Inflammatory macrophage treated with lipopolysaccharide for 1 hour (primary cell): ENCODE results near the gene PLEKHF1.
"Not testable (repeated sequence)": the region's sequence is repeated elsewhere in the genome, so short reads cannot be mapped to it uniquely, and the experiment has no call there.

Experiments used
- DNase-seq, 2 donors: peaks; one replicate each; pipeline ENCODE4 v3.0.0-alpha.2; 2020 to 2022

The PLEKHF1 gene, protein sequence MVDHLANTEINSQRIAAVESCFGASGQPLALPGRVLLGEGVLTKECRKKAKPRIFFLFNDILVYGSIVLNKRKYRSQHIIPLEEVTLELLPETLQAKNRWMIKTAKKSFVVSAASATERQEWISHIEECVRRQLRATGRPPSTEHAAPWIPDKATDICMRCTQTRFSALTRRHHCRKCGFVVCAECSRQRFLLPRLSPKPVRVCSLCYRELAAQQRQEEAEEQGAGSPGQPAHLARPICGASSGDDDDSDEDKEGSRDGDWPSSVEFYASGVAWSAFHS

DNA sequence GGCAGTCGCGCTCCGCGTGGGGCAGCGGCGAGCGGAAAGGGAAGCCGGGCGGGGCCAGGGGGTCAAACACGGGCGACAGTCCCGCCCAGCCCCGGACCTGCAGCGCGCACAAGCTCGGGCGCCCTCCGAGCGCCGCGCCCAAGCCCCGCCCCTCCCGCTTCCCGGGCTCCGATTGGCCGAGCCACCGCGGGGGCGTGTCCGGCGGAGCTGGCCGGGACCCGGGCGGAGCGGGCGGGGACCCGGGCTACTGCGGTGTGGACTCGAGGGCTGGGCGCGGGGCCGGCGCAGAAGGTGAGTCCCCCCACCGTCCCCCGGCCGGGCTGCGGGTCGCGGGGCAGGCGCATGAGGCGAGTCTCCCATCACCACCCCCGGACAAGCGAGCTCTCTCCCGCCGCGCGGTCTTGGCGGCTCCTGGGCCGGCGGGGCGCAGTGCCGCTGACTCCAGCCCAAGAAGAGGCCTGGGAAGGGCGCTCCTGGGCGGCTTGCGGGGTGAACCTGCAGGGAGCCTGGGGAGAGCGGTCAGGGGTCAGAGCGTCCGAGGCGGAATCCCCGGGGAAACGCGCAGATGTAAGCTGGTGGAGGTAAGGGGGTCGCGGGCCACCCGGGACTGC is at the start of gene PLEKHF1:
TSS of gene PLEKHF1 (plus strand) at position 247 of the 611 bp plus-strand sequence. CDS start 8,379 bp downstream, outside the sequence.
- DNase-seq = peak; percentile 74 to 87

DNA sequence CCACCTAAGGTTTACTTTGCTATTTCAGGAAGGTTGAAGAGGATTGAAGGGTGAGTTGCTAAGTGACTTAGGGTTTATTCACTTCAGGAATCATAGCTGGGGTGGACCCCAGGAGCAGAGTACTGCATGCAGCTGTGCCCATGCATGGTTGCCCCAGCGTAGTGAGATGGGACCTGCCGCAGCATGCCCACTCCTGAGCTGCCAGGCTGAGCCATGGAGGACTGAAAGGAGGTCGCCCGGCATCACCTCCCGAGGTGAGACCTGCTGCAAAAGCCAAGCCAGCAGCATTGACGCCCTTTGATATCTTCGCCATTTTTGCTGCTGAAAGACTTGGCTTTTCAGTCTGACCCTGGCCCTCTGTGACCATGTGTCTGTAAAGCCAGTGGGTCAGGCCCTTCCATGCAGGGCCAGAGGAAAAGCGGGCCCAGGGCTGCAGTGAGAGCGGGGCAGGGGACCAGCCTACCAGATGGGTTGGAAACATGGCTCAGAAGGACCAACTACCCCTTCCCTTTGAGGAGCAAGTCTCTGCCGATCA is 49.3 kb upstream of the PLEKHF1 start:
- no peak for DNase-seq

DNA sequence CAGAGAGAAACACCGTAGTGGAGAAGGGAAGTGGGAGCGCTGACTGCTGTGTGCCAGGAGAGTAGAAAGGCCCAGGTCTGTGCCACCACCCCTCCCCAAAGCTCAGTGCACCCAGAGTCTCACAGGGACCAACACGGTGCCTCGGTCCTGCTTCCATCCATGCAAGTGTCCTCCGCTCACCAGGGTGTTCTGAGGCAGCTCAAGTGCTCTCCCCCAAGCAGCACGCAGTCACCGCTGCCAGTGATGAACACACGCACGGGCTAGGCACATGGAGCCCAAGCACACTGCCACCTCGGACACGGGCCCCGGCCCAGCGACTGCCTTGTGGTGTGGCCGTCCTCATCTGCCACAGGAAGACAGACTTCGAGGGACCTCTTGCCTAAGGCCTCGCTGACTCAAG is 48.7 kb upstream of the PLEKHF1 start:
- no peak for DNase-seq

DNA sequence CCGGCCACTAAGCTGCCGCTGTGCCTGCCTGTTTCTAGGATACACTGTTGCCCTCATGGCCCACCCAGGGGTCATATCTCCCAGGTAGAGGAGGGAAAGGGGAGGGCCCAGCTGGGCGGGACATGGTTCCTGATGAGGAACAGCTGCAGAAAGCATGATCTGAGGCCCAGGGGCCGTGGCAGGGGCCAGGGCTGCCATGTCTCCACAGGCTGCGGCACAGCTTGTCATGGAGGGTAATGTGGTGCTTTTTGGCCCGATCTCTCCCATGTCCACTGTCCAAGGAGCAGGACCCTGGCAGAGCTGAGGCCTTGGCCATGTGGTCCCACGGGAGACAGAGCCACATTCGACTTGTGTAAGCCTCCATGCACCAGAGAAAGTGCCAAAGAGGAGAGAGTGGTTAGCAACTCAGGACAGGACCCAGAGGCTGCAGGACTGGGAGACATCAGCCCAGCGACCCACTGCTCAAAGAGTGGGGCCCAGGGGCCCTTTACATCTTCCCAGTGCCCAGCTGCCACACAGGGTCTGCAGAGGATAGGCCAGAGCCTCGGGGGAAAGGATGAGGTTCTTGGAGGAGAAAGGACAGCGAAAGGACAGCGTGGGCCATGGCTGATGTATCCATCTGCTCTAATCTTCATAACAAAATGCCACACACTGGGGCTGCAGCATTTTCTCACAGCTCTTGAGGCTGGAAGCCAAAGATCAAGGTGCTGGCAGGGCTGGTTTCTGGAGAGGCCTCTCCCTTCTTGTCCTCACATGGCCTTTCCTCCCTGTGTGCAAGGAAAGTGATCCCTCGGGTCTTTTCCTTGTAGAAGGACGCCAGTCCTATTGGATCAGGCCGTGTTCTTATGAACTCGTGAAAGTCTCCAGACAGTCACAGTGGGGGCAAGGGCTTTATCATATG is 47.6 kb upstream of the PLEKHF1 start:
- DNase-seq = no peak

DNA sequence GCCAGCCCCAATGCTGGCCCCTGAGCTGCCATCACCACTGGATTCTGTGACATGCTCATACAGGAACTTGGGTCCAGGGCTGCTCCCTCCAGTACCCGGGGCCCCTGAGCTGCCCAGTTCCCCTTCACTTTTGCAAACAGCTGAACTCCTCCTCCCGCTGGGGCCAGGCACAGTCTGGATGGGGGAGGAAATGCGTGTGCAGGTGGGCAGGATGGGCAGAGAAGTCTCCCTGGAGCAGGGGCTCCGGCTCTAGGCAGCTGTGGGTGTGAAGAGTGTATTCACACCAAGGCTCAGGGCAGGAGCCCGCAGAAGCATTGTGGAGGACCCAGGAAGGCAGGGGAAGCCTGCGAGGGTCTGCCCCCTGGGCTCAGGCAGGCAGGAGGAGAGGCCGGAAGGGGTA is 46.8 kb upstream of the PLEKHF1 start:
- no peak for DNase-seq

DNA sequence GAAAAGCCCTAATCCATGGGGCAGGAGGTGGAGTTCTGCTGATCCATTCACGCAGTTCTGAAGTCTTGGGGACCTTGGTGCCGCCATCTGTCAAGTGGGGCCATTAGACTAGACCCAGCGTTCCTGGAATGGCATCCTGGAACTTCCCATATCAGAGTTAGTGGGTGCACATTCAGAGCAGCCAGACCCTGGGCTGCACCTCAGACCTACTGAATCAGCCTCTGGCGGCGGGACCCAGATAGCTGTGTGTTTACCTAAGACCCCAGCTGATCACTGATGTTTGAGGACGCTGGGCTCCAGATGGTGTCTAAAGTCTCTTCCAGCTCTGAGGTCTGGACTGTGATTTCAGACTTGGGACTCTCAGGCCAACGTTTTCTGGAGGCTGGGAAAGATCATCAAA is 46.4 kb upstream of the PLEKHF1 start:
- no peak for DNase-seq

DNA sequence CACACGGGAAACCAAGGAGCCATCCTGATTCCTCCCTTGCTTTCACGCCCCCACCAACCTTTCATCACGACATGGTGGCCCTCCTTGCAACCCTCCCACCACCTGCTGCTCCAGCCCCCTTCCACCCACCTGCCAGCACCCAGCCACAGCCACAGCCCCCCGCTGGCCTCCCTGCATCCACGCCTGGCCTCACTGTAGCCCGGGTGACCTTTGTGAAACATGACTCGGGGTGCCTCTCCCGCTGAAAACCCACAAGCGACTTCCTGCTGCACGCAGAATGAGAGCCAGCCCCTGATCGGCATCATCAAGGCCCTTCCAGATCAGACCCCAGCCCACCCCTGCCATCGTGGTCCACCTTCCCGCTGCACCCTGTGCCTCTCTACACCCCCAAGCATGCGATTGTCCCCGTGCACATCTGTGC is 44.3 kb upstream of the PLEKHF1 start:
- DNase-seq = no peak

DNA sequence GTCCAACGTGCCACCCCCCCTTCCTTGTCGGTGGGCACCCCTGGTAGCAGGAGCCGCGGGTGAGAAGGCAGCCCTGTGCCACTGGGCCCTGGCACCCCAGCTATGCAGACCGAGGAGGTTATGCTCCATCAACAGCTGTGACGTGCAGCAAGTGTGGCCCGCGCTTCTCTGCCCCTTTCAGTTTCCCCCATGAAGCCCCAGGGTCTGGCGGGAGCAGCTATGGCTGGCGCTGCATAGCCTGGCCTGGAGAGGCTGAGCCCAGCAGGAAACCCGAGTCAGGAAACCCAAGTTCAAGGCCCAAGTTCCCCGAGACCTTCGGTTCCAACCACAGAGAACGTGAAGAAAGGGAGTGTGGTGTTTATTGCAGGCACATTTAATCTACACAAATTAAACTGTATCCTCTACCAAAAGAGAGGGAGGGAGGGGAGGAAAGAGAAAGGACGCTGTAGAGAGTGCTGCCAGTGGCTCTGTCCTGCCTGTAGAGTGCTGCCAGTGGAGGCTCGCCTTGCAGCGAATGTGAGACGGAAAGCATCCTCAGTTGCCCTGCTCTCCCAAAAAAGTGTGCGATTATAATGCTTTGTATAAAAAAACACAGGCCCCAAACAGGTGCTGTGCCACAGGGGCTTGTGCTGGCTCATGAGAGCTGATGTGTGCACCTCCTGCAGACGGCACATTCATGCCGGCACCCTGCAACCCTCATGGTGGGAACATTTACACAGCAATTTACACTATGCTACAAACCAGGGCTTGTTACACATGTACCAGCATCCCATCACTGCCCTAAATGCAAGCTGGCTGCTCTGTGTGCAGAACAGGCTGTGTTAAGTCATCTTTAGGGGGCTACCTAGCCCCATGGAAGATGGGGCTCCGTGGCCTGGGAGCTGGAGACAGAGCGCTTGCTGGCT is 42.8 kb upstream of the PLEKHF1 start:
- no peak for DNase-seq

DNA sequence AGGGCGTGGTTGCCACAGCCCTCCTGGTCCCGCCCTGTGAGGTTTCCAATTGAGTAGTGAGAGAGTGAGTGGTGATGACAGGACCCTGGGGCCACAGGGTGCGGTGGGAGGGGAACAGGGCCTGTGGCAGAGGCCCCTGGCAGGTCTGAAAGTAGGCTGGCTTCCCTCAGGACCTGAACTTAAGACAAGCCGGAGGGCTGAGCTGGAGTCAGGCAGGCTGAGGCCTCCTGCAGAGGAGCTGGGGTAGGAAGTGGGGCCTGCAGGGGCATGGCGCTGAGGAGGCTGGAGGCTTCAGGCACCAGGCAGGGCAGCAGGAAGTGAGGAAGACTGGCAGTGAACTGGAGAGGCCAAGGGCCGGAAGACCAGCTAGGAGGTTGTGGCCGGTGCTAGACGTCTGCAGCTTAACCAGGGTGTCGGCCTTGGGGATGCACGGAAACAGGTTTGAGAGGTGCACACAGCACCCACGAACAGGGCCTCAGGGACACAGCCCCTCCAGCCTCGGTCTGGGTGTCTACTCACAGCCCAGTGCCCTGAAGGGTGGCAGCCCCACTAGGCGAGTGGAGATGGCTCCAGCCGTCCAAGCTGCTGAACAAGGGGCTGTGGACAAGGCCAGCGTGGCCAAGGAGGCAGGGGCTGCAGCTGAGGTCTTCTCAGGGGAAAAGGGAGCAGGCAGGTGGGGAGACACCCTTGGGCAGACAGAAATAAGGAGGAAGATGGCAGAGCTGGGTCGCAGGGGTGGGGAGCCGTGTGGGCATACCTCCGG is 41.4 kb upstream of the PLEKHF1 start:
- DNase-seq = no peak

DNA sequence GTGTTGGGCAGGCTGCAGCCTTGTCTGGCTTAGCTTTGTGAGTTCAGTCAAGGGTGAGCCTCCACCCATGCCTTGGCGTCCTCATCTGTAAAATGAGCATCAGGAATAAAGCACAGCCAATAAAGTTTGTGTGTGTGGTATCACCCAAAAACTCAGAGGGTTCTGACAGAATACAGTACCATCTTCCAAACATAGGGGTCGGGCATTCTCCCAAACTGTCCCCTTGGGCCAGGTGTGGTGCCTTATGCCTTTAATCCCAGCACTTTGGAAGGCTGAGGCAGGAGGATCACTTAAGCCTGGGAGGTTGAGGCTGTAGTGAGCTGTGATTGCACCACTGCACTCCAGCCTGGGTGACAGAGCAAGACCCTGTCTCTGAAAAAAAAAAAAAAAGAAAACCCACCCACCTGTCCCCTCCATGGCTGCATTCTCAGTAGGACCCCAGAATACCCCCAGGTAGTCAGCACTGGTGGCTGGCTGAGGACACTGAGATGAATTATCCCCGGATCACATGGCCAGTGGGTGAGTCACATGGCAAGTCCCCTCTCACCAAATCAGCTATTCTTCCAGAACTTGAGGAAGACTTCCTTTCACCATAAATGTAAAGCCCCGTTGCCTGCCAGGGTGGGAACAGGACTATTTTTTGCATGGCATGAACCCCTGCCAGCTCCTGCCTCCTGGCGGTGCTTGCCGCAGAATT is 40.6 kb upstream of the PLEKHF1 start:
- DNase-seq = peak in 1 of 2 donors; percentile 20

DNA sequence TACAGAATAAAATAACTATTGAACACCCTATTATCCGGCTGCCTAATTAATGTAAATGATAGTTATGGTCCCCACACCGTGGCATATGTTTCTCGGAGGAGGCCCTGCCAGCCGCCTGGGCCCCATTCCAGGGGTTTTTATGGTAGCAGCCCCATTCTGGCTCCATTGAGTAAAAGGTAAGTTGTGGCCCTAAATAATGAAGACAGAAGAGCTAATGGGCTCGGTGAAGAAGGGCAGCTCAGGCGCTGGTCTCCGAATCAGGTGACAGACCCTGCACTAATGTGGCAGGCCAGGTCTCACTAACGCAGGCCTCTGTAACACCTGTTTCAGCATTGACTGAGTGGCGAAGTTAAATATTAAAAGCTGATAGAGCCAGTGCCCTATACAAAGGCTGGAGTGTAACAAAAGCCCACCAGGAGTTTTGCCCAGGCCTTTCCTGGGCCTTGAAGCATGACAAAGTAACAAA is 40.0 kb upstream of the PLEKHF1 start:
- DNase-seq = no peak

DNA sequence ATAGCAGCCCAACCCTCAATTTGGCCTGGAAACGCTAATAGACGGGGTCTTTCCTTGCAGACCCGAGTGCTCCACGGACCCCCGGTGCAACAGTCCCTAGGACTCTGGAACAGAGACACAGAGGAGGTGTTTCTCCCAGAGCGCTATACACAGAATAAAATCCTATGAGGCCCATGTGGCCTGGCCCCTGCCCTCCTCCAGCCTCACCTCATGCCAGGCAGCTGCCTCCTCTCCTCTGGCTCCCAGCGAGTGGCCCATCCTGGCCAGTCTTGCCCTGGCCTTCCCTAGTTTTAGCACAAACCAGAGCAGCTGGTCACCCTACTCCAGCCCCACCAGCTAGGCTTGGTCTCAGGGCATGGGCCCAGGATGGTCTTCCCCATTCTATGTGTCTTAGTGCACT is 38.9 kb upstream of the PLEKHF1 start:
- no peak for DNase-seq

DNA sequence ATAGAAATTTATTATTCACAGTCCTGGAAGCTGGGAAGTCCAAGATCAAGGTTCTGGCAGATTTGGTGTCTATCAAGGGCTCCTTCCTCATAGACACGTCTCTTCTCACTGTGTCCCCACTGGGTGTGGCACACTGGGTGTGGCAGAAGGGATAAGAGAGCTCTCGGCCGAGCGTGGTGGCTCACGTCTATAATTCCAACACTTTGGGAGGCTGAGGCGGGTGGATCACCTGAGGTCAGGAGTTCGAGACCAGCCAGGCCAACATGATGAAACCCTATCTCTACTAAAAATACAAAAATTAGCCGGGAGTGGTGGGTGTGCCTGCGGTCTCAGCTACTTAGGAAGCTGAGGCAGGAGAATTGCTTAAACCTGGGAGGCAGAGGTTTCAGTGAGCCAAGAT is 38.4 kb upstream of the PLEKHF1 start:
- DNase-seq = not testable (repeated sequence)

DNA sequence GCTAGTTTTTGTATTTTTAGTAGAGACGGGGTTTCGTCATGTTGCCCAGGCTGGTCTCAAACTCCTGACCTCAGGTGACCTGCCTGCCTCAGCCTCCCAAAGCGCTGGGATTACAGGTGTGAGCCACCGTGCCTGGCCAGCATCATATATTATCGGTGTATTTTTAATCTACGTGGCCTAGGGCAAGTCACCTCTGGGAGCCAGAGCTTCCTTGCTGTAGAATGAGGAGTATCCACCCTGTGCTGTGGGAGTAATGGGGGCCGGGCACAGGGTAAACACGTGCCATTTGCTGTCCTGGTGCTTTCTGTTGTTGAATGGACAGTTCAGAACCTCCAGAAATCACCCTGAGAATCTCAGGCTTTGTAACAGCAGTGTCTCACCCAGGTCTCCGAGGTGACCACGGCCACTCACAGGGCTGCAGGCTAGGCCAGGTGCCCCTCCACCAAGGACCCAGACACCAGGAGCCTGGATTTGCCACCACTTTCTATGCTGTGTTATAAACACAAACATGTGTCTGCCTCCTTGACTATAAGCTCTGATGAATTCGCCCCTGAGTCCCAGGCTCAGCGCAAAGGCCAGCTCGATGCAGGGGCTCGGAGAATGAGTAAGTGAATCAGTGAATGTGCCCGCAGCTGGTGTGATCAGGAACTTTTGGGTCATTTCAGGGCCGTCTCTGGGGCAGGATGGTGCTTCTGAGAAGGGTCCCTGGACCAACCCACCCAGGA is 36.4 kb upstream of the PLEKHF1 start:
- DNase-seq = no peak

DNA sequence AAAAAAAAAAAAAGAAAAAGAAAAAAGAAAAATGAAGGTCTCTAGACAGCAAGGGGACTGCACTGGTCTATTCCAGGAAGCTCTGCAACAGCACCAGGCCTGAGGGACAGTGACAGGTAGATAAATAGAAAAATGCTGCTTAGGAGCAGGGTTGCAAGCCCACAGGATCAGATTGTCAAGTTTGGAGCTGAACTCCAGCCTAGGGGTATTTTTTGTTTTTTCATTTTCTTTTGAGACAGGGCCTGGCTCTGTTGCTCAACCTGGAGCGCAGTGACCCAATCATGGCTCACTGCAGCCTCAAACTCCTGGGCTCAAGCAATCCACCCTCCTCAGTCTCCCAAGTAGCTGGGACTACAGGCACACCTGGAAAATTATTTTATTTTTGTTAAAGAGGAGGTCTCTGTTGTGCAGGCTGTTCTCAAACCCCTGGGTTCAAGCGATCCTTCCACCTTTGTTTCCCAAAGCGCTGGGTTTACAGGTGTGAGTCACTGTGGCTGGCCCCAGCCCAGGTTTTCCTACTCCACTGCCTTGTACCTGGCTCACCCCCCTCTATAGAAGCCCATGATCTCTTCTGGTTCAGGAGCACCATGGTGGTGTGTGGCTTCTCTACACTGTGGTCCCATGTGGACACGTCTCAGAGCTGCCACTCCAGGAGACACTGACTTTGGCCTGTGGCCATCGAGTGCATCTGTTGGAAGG is 35.3 kb upstream of the PLEKHF1 start:
- no peak for DNase-seq

DNA sequence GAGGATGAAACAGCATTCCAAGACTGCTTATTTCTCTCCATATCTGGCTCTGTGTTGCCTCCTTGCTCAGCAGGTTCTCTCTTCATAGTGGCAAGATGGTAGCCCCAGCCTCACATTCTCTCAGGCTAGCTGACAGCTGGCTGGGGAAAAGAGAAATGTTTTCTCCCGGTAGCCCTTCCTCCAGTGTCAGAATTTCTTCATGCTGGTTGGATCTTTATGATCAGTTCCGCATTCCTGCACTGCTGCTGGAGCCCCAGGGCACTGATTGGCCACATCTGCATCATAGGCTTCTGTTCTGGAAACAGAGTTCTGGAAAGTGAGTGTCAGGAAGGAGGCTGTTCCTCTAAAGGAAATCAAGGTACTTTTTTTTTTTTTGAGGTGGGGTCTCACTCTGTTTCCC is 34.6 kb upstream of the PLEKHF1 start:
- DNase-seq = no peak

DNA sequence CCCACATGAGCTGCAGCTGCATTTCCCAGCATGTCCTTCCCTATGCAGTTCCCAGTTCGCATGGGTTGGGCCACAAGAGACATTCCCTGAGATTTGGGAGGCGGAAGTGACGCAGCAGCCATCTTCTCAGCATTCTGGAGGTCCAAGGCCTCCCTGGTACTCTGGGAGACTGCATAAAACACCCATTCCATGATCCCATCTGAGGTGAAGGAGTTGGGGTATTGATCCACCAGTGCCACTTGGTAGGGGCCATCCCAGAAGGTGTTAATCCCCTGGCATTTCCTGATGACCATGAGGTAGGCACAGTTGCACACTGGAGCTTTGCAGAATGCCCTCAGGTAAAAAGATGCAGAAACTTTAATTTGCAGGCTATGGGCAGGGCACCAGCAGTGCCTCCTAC is 33.8 kb upstream of the PLEKHF1 start:
- no peak for DNase-seq

DNA sequence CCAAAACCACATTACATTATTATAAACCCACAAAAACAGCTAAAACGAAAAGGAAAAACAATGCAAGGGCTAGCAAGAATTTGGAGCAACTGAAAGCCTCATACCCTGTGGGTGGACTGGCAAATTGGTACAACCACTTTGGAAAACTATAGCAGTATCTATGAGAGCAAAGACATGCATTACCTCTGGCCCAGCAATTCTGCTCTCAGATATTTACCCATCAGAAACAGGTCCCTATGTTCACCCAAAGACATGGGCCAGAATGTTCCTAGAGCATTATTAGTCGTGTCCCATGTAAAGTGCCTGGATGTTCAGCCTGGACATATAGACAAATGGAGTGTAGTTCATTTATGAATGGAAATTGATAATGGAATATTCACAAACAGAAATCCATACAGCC is 31.3 kb upstream of the PLEKHF1 start:
- no peak for DNase-seq

DNA sequence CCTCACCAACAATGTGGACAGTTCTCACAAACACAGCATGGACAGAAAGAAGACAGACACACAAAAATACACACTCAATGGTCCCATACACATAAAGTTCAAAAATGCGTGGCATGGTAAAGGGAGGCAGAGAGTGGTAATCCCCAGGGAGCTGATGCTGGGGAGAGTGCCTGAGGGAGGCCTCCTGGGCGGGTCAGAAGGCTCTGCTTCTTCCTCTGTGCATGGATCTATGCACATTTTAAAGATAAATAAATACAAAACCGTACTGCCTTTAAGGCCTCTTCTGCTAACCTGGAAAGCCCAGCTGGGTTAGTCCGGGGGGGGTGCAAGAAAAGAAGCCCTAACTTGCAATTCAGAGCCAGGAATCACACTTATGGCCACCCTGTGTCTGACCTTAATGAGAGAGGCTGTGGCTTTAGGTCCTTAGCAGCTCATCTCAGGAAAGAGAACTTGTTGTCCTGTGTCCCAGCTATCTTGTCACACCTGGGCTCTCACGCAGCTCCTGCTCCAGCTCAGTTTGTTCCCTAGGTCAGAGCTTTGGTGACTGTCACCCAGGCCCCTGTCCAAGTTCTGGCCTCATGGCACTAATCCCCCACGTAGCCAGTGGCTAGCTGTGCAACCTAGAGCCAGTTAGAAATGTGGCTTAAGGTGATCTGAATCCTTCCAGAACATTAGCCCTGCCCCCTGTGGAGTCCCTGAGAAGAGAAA is 30.7 kb upstream of the PLEKHF1 start:
- DNase-seq = no peak
